Stimulated activated CD4-positive, alpha-beta T cell treated with anti-CD3 and anti-CD28 coated beads, TNF-alpha, amount 100 ng/mL, for 4 hours (primary cell): ENCODE data around the gene ERG.

Source experiments
- DNase-seq, 3 experiments: peaks; one replicate each; pipeline ENCODE4 v3.0.0-alpha.2; 2020; ENCODE audit warnings: low read depth in 3 of 3

The ERG gene

DNA sequence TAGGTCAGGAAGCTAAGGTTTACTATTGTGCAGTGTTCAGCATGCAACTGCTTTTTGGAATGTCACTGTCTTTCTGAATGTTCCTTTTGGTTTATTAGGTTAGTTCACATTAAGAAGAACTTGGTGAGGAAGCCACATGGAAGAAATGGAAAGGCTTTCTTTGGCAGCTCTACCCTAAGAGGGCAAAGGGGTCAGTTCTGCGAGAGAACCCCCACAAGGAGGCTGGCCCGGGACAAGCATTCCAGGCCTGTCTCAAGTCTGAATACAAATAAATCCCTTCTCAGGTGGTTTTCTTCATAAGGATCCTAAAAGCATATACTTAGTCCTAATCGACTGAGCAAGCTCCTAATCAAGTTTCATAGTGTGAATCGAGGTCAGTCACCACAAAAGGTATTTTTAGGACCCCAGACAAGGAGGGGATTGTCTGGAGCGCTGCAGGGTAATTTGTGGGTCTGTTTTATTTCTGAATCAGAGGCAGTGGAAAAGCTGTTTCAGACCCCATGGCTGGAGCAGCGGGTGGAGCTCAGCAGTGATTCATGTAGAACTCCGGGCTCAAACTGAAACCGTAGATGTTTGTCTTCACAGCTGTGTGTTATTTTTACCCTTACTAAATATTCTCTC lies 63.3 kb downstream of the ERG start:
- no peak for DNase-seq

- DNase-seq = no peak
These were observed 64.8 kb downstream of the ERG start for GRCh38 chr21:38433471-38433870.

DNA sequence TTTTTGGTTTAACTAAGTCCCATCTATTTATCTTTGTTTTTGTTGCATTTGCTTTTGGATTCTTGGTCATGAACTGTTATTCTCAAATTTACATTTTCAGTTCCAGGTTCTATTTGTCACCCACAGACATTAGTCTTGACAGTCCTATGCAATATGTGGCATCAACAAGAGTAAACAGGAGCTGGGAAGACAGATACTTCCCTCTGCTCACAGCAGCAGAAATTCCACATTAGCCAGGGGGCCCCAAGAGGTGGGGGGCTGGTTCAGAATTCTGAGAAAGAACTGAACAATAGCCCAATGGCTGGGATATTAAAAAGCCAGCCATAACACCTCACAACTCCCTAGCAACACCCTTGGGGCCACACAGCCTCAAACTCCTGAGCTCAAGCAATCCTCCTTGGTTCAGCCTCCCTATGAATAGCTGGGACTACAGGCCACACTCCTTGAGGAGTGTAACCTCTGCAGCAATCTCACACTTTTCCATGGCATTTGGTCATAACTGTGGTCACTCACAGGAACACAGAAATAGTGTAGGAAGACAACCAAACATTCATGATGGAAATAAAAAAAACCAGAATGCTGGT lies 67.8 kb downstream of the ERG start:
- DNase-seq = no peak

GRCh38 chr21:38429011-38429410 lies 69.3 kb downstream of the ERG start:
- DNase-seq = no peak

DNA sequence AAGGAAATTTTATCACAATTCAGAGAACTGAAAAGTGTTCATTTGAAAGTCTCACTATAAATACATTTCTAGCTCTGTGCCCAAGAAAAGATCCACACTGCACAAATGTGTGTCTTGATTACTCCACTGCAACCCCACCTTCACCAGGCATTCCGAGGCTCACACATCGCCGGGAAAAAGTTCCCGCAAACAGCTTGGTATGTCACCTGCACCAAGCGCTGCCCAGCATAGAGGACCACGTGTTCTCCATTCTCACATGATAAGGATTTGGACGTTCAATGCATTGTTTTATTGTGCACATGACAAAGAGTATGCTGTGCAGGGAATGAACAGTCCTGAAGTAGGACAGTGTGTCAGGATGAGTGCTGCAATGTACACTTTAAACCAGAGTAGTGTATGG lies 70.1 kb downstream of the ERG start:
- DNase-seq = no peak

DNA sequence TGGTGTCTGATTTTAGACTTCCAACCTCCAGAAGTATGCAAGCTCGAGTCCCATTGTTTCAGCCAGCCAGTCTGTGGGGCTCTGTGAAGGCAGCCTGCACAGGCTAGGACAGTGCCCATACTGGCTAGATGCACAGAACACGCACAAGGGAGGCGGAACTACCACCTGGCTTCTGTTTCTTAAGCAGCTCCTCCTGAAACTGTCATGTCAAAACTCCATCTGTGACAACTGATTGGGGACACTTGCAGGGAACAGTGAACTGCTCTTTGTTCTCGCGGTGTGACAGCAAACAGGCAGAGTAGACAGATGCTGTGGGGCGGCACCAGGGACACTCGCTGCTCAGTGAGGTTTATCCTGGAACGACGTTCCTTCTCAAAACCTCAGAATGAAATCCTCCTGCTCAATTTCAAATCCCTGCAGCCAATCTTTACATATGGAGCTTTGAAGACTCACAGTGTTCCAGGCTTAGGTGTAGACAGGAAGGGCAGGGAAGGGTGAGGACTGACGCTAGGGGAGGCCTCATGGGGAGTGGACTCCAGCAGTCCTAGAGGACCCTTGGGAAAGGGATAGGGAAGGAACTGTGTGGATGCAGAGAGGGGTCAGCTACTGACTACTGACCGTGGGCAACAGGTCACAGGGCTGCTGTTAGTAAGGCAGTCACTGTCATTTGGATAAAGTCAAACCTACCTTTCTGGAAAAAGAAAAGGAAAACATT lies 73.8 kb downstream of the ERG start:
- no peak for DNase-seq

DNA sequence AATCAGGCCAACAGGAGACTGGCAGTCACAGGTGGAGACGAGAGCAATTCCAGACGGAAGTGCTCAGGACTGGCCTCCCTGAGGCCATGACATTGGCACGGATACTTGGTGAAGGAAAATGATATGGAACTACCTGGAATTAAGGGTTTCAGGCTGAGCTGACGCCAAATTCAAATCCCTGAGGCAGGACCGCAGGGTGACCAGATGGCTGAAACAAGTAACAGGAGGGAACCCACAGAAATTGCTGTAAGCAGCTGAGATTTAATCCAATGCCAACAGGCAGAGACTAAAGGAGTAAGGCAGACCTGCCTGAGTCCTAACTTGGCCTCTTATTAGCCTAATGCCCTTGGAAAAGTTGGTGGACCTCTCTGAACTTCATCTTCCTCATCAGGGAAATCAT lies 76.2 kb downstream of the ERG start:
- DNase-seq = no peak

DNA sequence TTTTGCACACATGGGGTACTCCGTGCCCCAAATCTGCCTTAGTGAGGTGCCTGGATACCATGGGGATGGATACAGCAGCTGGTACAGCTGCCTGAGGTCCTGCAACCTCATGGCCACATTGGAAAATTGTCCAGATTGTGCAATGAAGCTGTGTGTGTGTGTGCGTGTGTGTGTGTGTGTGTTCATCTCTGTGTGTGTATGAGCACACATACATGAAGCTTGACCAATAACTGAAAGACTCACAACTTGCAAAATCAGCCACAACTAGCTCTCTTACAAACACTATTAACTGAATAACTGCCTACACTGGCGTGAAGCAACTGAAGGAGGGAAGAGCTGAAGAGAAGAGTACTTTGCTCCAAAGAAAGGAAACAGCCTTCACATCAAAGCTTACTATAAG lies 78.1 kb downstream of the ERG start:
- DNase-seq = no peak

- no peak for DNase-seq
These were observed 80.6 kb downstream of the ERG start for GRCh38 chr21:38417726-38418125.

DNA sequence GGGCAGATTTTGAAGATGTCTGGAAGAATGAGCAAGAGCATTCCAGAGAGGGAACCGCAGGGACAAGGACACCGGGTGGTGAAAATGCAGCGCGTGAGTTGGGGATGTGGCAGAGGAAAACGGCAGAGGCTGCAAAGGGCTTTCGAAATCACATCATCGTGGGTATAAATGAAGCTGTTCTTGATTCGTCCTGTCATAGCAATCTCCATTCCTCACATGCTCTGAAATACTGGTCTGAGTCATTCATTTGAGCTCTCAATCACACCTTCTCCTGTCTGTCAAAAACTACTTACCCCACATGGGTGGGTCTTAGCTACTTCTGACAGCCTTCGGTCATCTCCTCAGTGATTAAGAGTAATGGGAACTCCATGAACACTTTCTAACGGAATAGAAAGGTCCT lies 81.5 kb downstream of the ERG start:
- DNase-seq = no peak

DNA sequence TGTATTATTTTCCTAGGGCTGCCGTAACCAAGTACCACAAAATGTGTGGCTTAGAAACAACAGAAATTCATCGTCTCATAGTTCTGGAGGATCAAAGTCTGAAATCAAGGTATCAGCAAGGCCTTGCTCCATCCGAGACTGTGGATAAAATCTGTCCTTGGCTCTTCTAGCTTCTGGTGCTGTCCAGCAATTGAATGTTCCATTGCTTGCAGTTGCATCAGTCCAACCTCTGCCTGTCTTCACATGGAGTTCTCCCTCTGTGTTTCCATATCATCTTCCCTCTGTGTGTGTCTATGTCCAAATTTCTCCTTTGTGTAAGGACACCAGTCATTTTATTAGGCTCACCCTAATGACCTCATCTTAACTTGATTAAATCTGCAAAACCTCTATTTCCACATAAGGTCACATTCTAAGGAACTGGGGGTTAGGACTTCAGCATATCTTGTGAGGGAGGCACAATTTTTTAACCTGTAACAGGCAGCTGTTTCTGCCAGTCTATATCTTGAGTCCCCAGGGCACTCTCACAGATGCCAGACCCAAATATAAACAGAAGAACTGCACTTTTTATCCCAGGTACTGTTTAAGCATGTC lies 84.2 kb downstream of the ERG start:
- no peak for DNase-seq

GRCh38 chr21:38410466-38410865 lies 87.8 kb downstream of the ERG start:
- DNase-seq = no peak

DNA sequence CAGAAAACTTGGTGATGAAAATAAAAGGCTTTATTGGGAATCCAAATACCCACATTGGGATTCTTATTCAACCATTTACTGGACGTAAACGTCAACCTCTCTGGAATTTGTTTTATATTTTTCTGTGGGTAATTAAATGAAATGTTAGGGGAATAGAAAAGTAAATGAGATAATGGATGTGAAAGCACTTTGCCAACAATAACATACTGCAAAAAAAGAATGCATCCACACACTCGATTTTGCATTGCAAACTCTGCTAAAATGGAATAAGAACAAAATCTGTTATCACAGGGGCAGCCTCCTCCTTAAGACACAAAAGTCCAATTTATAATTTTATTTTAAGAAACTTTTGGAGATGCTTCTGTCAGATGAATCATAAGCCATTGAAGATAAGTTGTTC lies 88.4 kb downstream of the ERG start:
- DNase-seq = no peak

GRCh38 chr21:38404177-38404576 lies 94.1 kb downstream of the ERG start:
- no peak for DNase-seq

GRCh38 chr21:38402795-38403194 lies 95.5 kb downstream of the ERG start:
- no peak for DNase-seq

GRCh38 chr21:38402291-38402690 lies 96.0 kb downstream of the ERG start:
- no peak for DNase-seq

GRCh38 chr21:38401191-38401926 lies 96.9 kb downstream of the ERG start:
- DNase-seq = no peak

GRCh38 chr21:38400195-38400919 lies 97.9 kb downstream of the ERG start:
- no peak for DNase-seq

GRCh38 chr21:38399103-38399502 lies 99.2 kb downstream of the ERG start:
- no peak for DNase-seq

GRCh38 chr21:38396325-38396724 lies 102.0 kb downstream of the ERG start:
- no peak for DNase-seq

GRCh38 chr21:38395581-38395980 lies 102.7 kb downstream of the ERG start:
- DNase-seq = no peak

- no peak for DNase-seq
These were observed 105.6 kb downstream of the ERG start for GRCh38 chr21:38392661-38393060.
